ENCODE measurements around the gene LSP1. TPM values are rescaled to one million over a fixed set of nuclear protein-coding genes. Genes with fewer than 3 reads are reported as not detected.

LSP1 gene
- total and polyA plus RNA-seq, 10 donors, result 136 to 422 (median 335) TPM

DNA sequence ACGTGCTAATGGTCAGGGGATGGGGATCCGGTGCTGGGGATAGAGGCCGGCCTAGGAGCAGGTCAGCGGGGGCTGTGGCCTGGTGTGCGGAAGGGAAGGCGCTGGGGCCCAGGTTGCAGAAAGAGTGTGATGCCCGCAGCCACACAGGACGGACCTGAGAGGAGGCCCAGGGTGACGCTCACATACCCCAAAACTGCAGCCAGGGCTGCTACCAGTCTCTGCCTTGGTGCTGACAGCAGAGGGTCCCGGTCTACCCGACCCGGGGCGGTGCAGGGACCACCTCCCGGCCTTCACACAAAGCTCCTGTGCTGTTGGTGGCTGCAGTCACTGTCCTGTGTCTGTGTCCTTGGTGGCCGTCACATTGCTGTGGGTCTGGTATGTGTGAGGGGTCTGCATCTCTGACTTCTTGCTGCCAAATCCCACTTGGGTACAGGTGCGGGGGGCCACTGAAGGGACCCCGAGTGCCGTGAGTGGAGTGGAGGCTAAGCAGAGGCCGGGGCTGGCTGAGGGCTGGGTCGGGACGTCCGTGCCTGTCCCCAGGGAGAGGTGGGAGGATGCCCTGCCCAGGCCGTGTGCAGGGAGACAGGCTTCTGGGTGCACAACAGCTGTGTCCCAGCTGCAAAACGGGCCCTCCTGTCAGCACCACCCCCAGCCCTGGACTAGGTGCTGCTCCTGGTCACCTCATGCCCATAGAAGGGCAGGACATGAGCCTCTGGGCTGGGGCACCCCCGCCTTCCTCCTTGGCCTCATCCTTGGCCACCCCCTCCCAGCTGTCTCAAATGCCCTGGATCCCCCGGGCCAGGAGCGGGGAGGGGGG lies 1.5 kb downstream of the LSP1 start:
- TF ChIP-seq POLR2AphosphoS5 (IDR thresholded peaks at IDR 0.05) (peak; percentile 5 to 59 (median 34)), POLR2A (IDR thresholded peaks at IDR 0.05) (no peak)
- DNase-seq, result peak; percentile 88
- Histone ChIP-seq H3K9me3 (no peaks in the 10 kb centered on the region), H3K36me3 (peaks cover 0 to 35% (median 0%) of the 10 kb centered on the region in 6 donors), H3K4me3 (peak overlapping the region; percentile 56 to 74 (median 59)), H3K27ac (peak overlapping the region in 6 of 8 donors; percentile 79 to 94 (median 92)), H3K27me3 (replicated peaks in 1 of 7) (no peaks in the 10 kb centered on the region), H3K4me1 (peaks cover 43 to 100% (median 84%) of the 10 kb centered on the region in 6 donors)
- intact Hi-C loops (cut with DNase I; ENCODE audit: low total_unique reads), result no loop called here
- WGBS, 5 donors, result 53 to 81% (median 63%) methylated on average over 16 to 27 of the region's 27 CpGs

DNA sequence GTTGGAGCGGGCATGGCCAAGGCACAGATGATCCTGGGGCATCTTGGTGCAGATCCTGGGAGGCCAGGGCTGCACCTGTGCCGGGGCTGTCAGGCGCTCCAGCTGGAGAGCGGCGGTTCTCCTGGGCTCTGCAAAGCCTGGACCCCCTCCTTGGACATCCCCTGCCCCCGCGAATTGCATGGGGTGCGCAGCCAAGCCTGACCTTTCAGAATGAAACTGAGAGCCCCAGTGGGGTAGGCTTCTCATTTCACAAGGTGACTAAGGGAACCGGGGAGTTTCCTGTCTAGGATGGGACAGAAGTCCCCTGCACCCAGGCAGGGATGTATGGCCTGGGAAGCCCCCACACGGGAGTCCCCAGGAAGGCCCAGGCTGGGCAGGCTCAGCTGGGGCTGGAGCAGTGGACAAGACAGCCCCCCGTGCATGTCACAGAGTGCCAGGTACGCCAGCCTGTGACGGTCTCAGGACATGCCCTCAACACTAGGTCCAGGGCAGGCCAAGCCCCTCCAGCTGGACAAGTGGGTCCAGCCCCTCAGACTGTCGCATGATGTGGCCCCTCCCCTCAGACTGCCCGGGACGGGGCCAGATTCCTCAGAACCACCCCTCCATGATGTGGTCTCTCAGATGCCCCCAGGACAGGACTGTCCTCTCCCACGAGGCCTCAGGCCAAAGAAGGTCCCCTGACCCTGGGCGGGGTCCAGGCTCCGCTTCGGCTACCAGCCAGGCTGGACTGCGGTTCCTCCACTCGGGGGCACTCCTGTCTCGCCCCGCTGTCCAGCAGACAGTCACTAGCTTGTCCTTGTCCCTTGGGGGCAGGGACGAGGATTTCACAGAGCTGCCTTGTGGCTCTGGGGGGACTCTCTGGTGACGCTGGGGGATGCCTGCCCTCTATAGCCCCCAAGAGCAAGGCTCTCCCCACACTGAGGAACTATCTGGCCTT lies 2.3 kb downstream of the LSP1 start:
- intact Hi-C loops (cut with DNase I; ENCODE audit: low total_unique reads), result no loop called here
- WGBS, 5 donors, result 60 to 86% (median 70%) methylated on average over 7 to 26 of the region's 26 CpGs
- Histone ChIP-seq H3K4me3 (peak overlapping the region in 7 of 8 donors; percentile 57 to 74 (median 59)), H3K27me3 (replicated peaks in 1 of 7) (no peaks in the 10 kb centered on the region), H3K9me3 (no peaks in the 10 kb centered on the region), H3K27ac (peak overlapping the region in 4 of 8 donors; percentile 91 to 94 (median 92)), H3K36me3 (peaks cover 0 to 36% (median 0%) of the 10 kb centered on the region in 6 donors), H3K4me1 (peaks cover 38 to 97% (median 76%) of the 10 kb centered on the region in 6 donors)
- peak; percentile 84 for DNase-seq
- TF ChIP-seq CTCF (IDR thresholded peaks at IDR 0.05 in 8 of 11, conservative IDR thresholded peaks at IDR 0.05 in 3 of 11) (peak in 3 of 11 experiments; percentile 8 to 35 (median 19)), POLR2AphosphoS5 (IDR thresholded peaks at IDR 0.05) (peak; percentile 42 to 65 (median 59)), POLR2A (IDR thresholded peaks at IDR 0.05) (no peak)

DNA sequence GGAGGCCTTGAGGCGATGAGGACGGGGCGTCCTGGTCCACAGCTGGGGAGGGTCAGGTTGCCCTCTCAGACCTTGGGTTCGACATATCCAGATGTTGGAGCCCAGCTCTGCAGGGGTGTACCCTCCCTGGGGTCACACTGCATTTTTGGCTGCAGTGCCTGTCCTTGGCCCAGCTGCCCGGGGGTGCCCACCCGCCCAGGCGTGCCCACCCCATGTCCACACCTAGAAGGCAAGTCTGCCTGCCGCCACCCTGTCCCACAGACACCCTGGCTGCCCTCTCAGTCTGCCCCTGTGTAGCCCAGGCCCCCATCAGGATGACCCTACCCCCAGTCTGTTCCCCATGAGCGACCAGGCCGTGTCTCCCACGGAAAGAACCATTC lies 3.0 kb downstream of the LSP1 start:
- peaks cover 38 to 91% (median 70%) of the 10 kb centered on the region in 6 donors for H3K4me1 ChIP-seq
- intact Hi-C loops (cut with DNase I; ENCODE audit: low total_unique reads), result no loop called here
- WGBS, 5 donors, result 83 to 93% (median 86%) methylated on average over 6 to 11 of the region's 11 CpGs

More for the DNA sequence above, 3.0 kb downstream of the LSP1 start:
- Histone ChIP-seq H3K27me3 (replicated peaks in 1 of 7) (no peaks in the 10 kb centered on the region), H3K9me3 (no peaks in the 10 kb centered on the region), H3K36me3 (peaks cover 0 to 36% (median 0%) of the 10 kb centered on the region in 6 donors), H3K27ac (peak overlapping the region in 2 of 8 donors; percentile 91 to 94), H3K4me3 (peak overlapping the region in 1 of 8 donors; percentile 71)
- DNase-seq, result peak; percentile 79
- TF ChIP-seq POLR2AphosphoS5 (IDR thresholded peaks at IDR 0.05), result peak in 1 of 3 donors; percentile 37
- no peak for TF ChIP-seq POLR2A (IDR thresholded peaks at IDR 0.05)
- no peak for TF ChIP-seq CTCF (IDR thresholded peaks at IDR 0.05 in 8 of 11, conservative IDR thresholded peaks at IDR 0.05 in 3 of 11)
